AG04449 (cell line): ENCODE data around the gene VEZT.

Experiments used
- CTCF ChIA-PET: fragments of 350-600 bp; formaldehyde crosslinking; extraction: SDS; loops from one replicate; lab custom pipeline; 2021; ENCODE audit warnings: antibody characterized with exemption; lab: Yijun Ruan, JAX
- POLR2A ChIA-PET: fragments of 400-600, 350-600 bp; formaldehyde crosslinking; extraction: SDS; loops from one replicate; lab custom pipeline; 2020; ENCODE audit warnings: antibody characterized with exemption, inconsistent platforms; lab: Yijun Ruan, JAX
- DNase-seq: peaks from one replicate; pipeline ENCODE4 v3.0.0-alpha.2; 2010; ENCODE audit warnings: low read depth, low spot score
- H3K4me3 ChIP-seq: 2 replicates; pipeline ENCODE4 v1.5.1; 2011; ENCODE audit warnings: low read depth, mild to moderate bottlenecking, control low read depth, low read length
- CTCF ChIP-seq: IDR thresholded peaks from one replicate; pipeline ENCODE4 v1.5.1; 2011; ENCODE audit warnings: mild to moderate bottlenecking, moderate library complexity, low read length, control low read depth, inconsistent platforms; ENCODE audit not compliant: insufficient read depth; ENCODE audit errors: missing control alignments

The VEZT gene

DNA sequence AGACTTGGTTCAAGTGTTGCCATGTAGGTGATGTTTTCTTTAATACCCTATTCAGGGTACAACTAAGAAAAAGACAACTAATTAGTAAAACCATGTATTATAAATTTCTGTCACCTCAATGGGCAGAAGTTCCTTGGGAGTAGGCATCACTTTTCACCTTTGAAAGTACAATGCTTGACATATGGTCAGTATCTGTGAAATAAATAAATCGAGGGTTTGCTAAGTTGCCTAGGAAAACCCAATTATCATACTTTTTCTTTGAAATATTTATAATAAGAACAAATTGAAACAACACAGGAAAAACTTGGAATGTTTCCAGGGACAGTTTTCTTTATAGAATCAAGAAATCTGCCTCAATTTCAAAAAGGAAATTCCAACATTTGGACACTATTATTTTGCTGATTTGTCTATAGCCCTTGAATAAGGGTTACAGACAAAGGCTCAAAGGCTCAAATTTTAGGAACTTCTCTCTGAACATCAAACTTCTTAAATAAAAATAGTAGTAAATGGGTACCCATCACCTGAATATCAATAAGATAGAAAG is 14.0 kb upstream of the VEZT start:
- H3K4me3 ChIP-seq, result no peak overlapping the region
- POLR2A ChIA-PET, result no interaction called here
- CTCF ChIA-PET, result no interaction called here

GRCh38 chr12:95204141-95204866 is 13.3 kb upstream of the VEZT start:
- POLR2A ChIA-PET, result interaction anchor here (1.4 kb wide), 1 partner anchor 13 kb away, joined by 5 read pairs; the partner anchor contains the start of genes FGD6 and VEZT
- peak; percentile 65 for DNase-seq
- no peak overlapping the region for H3K4me3 ChIP-seq
- TF ChIP-seq CTCF, result no peak
- CTCF ChIA-PET, result interaction anchor here (0.9 to 4.8 kb wide), 3 partner anchors 12 to 87 kb away, joined by 3 to 34 read pairs (median 9); partner anchors contain the start of genes FGD6 and VEZT

More for the DNA sequence above, 14.0 kb upstream of the VEZT start:
- DNase-seq, result no peak
- TF ChIP-seq CTCF, result no peak

GRCh38 chr12:95205016-95205624 is 12.5 kb upstream of the VEZT start:
- ChIA-PET POLR2A (interaction anchor here (1.4 kb wide), 1 partner anchor 12 kb away, joined by 5 read pairs; the partner anchor contains the start of genes FGD6 and VEZT), CTCF (interaction anchor here (0.9 to 4.8 kb wide), 4 partner anchors 11 to 88 kb away, joined by 4 to 34 read pairs (median 8); partner anchors contain the start of genes FGD6 and VEZT)
- TF ChIP-seq CTCF, result no peak
- no peak overlapping the region for H3K4me3 ChIP-seq
- no peak for DNase-seq

GRCh38 chr12:95205685-95206084 is 11.9 kb upstream of the VEZT start:
- peak; percentile 46 for DNase-seq
- CTCF ChIA-PET, result interaction anchor here (0.9 to 4.8 kb wide), 3 partner anchors 11 to 88 kb away, joined by 4 to 34 read pairs (median 7); partner anchors contain the start of genes FGD6 and VEZT
- TF ChIP-seq CTCF, result no peak
- POLR2A ChIA-PET, result interaction anchor here (0.7 kb wide), 1 partner anchor 42 kb away, joined by 3 read pairs; no protein-coding TSS in a partner anchor
- no peak overlapping the region for H3K4me3 ChIP-seq

- H3K4me3 ChIP-seq, result no peak overlapping the region
- POLR2A ChIA-PET, result no interaction called here
- CTCF ChIA-PET, result interaction anchor here (4.8 kb wide), 1 partner anchor 9 kb away, joined by 34 read pairs; the partner anchor contains the start of genes FGD6 and VEZT
- no peak for DNase-seq
- no peak for TF ChIP-seq CTCF
Observed at GRCh38 chr12:95206916-95207315, 10.7 kb upstream of the VEZT start.
